ENCODE data around the gene KCTD17.
"Not testable (repeated sequence)": the region's sequence is repeated elsewhere in the genome, so short reads cannot be mapped to it uniquely, and the experiment has no call there.

Gene KCTD17

DNA sequence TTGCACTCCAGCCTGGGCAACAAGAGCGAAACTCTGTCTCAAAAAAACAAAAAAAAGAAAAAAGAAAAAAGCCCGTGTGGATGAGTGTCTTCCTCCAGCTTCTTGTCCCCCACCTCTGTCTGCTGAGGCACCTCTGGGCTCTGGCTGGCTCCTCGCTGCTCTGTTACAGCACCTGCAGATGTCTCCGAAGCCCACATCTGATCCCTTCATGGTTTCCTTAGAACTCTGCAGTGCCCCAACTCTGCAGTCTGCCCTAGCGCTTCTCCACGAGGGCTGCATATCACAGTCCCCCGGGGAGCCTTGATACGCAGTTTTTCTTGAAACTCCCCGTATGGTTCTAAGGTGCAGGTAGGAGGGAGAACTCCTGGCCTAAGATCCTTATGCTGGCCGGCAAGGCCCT, 15.9 kb downstream of the KCTD17 start:
- Histone ChIP-seq H3K4me1 (ENCODE audit: control insufficient read depth in 1 of 2, insufficient read depth in 2 of 2, low read length in 2 of 2) (peaks cover 8 to 11% of the 10 kb centered on the region in 2 donors), H3K4me3 (ENCODE audit: low read depth in 1 of 2, low read length in 2 of 2) (no peak overlapping the region), H3K27me3 (ENCODE audit: control insufficient read depth in 1 of 2, insufficient read depth in 2 of 2, low read length in 2 of 2) (peaks cover 13 to 14% of the 10 kb centered on the region in 2 donors), H3K36me3 (ENCODE audit: control insufficient read depth in 1 of 2, insufficient read depth in 2 of 2, low read length in 2 of 2) (no peaks in the 10 kb centered on the region), H3K9ac (ENCODE audit: low read depth in 1 of 2, low read length in 2 of 2) (no peak overlapping the region), H3K9me3 (ENCODE audit: control insufficient read depth in 1 of 2, low read length in 2 of 2) (no peaks in the 10 kb centered on the region), H3K27ac (ENCODE audit: low read depth, low read length) (no peak overlapping the region)

DNA sequence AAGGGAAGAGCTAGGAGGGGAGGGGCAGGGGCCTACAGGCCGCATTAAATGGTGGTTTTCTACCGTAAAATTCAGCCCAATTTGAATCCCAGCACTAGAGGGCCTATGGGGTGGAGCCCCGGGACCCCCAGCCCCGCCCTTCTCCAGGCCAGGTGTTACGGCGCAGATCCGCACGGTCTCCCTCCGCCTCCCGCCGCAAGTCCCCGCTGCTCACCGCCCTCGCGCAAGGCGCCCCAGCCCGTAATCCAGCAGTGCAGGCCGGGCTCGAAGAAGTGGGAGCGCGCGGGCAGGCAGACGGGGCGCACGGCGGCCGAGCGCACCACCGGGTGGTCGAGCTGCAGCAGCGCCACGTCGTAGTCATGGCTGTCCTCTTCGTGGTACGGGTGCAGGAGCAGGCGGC, 17.3 kb downstream of the KCTD17 start:
- H3K27me3 ChIP-seq (ENCODE audit: control insufficient read depth in 1 of 2, insufficient read depth in 2 of 2, low read length in 2 of 2): peaks cover 13 to 14% of the 10 kb centered on the region in 2 donors

DNA sequence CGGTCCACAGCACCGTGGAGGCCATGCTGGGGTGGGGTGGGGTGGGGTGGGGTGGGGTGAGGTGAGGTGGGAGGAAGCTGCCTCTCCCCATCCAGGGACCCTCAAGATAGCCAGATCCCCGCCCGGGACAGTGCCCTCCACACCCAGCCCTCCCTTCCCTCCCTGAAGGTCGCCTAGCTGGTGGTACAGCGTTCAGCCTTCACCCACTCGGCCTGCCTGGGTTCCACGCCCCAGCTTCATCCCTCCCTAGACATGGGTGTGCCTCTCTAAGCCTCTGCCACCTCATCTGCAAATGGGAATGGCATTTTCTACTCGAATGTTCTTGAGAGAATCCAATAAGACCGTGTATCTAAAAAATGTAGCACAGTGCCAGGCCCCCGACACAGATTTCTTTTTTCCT, 17.8 kb downstream of the KCTD17 start:
- Histone ChIP-seq H3K36me3 (ENCODE audit: control insufficient read depth in 1 of 2, insufficient read depth in 2 of 2, low read length in 2 of 2) (no peaks in the 10 kb centered on the region), H3K9ac (ENCODE audit: low read depth in 1 of 2, low read length in 2 of 2) (no peak overlapping the region), H3K27ac (ENCODE audit: low read depth, low read length) (no peak overlapping the region), H3K9me3 (ENCODE audit: control insufficient read depth in 1 of 2, low read length in 2 of 2) (no peaks in the 10 kb centered on the region), H3K4me3 (ENCODE audit: low read depth in 1 of 2, low read length in 2 of 2) (no peak overlapping the region), H3K27me3 (ENCODE audit: control insufficient read depth in 1 of 2, insufficient read depth in 2 of 2, low read length in 2 of 2) (peaks cover 13 to 15% of the 10 kb centered on the region in 2 donors), H3K4me1 (ENCODE audit: control insufficient read depth in 1 of 2, insufficient read depth in 2 of 2, low read length in 2 of 2) (peaks cover 0 to 3% of the 10 kb centered on the region in 2 donors)

More for the DNA sequence above, 17.3 kb downstream of the KCTD17 start:
- Histone ChIP-seq H3K4me1 (ENCODE audit: control insufficient read depth in 1 of 2, insufficient read depth in 2 of 2, low read length in 2 of 2) (peaks cover 0 to 3% of the 10 kb centered on the region in 2 donors), H3K27ac (ENCODE audit: low read depth, low read length) (no peak overlapping the region), H3K4me3 (ENCODE audit: low read depth in 1 of 2, low read length in 2 of 2) (no peak overlapping the region), H3K36me3 (ENCODE audit: control insufficient read depth in 1 of 2, insufficient read depth in 2 of 2, low read length in 2 of 2) (no peaks in the 10 kb centered on the region), H3K9ac (ENCODE audit: low read depth in 1 of 2, low read length in 2 of 2) (no peak overlapping the region), H3K9me3 (ENCODE audit: control insufficient read depth in 1 of 2, low read length in 2 of 2) (no peaks in the 10 kb centered on the region)

DNA sequence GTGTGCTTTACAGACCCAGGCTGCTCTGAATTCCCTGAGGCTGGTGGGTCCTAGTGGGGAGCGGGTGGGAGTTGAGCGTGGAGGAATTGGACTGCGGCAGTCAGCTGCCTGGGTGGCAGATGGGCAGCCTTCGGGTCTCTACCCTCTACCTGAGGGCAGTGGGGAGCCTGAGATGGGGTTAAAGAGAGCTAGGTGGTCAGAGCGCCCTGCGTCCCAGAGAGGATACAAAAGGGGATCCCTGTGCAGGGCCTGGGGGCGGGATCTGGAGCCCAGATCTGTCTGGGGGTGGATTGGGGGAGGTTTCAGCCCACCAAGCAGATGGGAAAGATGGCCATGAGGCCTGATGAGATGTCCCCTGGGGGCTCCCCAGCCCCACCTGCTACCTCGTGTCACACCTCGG, 18.2 kb downstream of the KCTD17 start:
- H3K36me3 ChIP-seq (ENCODE audit: control insufficient read depth in 1 of 2, insufficient read depth in 2 of 2, low read length in 2 of 2): no peaks in the 10 kb centered on the region
- no peaks in the 10 kb centered on the region for H3K9me3 ChIP-seq (ENCODE audit: control insufficient read depth in 1 of 2, low read length in 2 of 2)
- H3K9ac ChIP-seq (ENCODE audit: low read depth in 1 of 2, low read length in 2 of 2): no peak overlapping the region
- peaks cover 0 to 3% of the 10 kb centered on the region in 2 donors for H3K4me1 ChIP-seq (ENCODE audit: control insufficient read depth in 1 of 2, insufficient read depth in 2 of 2, low read length in 2 of 2)
- H3K4me3 ChIP-seq (ENCODE audit: low read depth in 1 of 2, low read length in 2 of 2): no peak overlapping the region
- H3K27ac ChIP-seq (ENCODE audit: low read depth, low read length): no peak overlapping the region
- peaks cover 13 to 19% of the 10 kb centered on the region in 2 donors for H3K27me3 ChIP-seq (ENCODE audit: control insufficient read depth in 1 of 2, insufficient read depth in 2 of 2, low read length in 2 of 2)

DNA sequence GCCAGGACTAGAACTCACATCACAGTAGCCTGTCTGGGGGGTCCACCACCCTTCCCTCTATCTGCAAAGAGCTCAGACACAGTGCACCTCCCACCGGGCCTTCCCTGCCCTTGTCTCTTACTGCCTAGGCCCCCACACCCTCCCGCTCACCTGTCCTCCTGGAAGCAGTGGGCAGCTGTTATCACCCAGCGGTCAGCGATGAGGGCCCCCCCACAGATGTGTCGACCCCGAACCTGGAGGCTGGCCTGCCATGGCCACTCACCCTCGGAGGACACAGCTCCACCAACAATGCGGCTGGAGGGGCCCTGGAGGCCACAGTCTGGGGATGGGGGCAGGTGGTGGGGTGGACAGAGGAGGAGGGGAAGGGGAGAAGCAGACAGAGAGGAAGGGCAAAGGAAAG, 18.8 kb downstream of the KCTD17 start:
- peaks cover 13 to 25% of the 10 kb centered on the region in 2 donors for H3K27me3 ChIP-seq (ENCODE audit: control insufficient read depth in 1 of 2, insufficient read depth in 2 of 2, low read length in 2 of 2)
- no peak overlapping the region for H3K27ac ChIP-seq (ENCODE audit: low read depth, low read length)
- H3K4me1 ChIP-seq (ENCODE audit: control insufficient read depth in 1 of 2, insufficient read depth in 2 of 2, low read length in 2 of 2): peaks cover 0 to 3% of the 10 kb centered on the region in 2 donors
- H3K4me3 ChIP-seq (ENCODE audit: low read depth in 1 of 2, low read length in 2 of 2): no peak overlapping the region
- no peaks in the 10 kb centered on the region for H3K9me3 ChIP-seq (ENCODE audit: control insufficient read depth in 1 of 2, low read length in 2 of 2)
- no peaks in the 10 kb centered on the region for H3K36me3 ChIP-seq (ENCODE audit: control insufficient read depth in 1 of 2, insufficient read depth in 2 of 2, low read length in 2 of 2)
- no peak overlapping the region for H3K9ac ChIP-seq (ENCODE audit: low read depth in 1 of 2, low read length in 2 of 2)

DNA sequence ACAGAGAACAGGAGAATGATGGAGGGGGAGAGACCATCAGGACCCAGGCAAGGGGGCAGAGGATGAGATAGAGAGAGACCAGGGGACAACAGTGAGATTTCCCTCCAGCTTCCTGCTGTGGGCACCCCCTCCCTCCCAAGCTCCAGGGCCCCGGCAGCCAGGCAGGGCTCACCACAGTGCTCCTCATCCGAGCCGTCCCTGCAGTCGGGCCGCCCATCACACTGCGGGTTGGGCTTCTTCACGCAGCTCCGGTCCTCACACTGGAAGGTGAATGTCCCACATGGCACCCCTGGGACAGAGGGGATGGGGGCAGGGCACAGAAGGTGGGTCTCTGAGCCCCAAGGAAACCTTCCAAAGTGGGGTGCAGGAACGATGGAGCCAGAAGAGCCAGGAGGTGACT, 19.2 kb downstream of the KCTD17 start:
- H3K4me1 ChIP-seq (ENCODE audit: control insufficient read depth in 1 of 2, insufficient read depth in 2 of 2, low read length in 2 of 2): peaks cover 0 to 3% of the 10 kb centered on the region in 2 donors
- no peak overlapping the region for H3K27ac ChIP-seq (ENCODE audit: low read depth, low read length)
- H3K9ac ChIP-seq (ENCODE audit: low read depth in 1 of 2, low read length in 2 of 2): no peak overlapping the region
- no peak overlapping the region for H3K4me3 ChIP-seq (ENCODE audit: low read depth in 1 of 2, low read length in 2 of 2)
- no peaks in the 10 kb centered on the region for H3K9me3 ChIP-seq (ENCODE audit: control insufficient read depth in 1 of 2, low read length in 2 of 2)
- no peaks in the 10 kb centered on the region for H3K36me3 ChIP-seq (ENCODE audit: control insufficient read depth in 1 of 2, insufficient read depth in 2 of 2, low read length in 2 of 2)
- peaks cover 13 to 25% of the 10 kb centered on the region in 2 donors for H3K27me3 ChIP-seq (ENCODE audit: control insufficient read depth in 1 of 2, insufficient read depth in 2 of 2, low read length in 2 of 2)

DNA sequence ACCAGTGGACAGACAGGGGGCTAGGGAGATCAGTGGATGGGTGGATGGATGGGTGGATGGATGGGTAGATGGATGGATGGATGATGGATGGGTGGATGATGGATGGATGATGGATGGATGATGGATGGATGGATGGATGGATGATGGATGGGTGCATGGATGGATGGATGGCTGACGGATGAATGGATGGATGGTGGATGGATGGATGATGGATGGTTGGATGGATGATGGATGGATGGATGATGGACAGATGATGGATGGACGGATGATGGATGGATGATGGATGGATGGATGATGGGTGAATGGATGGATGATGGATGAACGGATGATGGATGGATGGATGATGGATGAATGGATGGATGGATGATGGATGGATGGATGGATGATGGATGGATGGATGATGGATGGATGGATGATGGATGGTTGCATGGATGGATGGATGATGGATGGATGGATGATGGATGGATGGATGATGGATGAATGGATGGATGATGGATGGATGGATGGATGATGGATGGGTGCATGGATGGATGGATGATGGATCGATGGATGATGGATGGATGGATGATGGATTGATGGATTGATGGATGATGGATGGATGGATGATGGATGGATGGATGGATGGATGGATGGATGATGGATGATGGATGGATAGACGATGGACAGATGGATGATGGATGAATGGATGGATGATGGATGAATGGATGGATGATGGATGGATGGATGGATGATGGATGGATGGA, 20.5 kb downstream of the KCTD17 start:
- H3K36me3 ChIP-seq (ENCODE audit: control insufficient read depth in 1 of 2, insufficient read depth in 2 of 2, low read length in 2 of 2); H3K4me3 ChIP-seq (ENCODE audit: low read depth in 1 of 2, low read length in 2 of 2); H3K9me3 ChIP-seq (ENCODE audit: control insufficient read depth in 1 of 2, low read length in 2 of 2); H3K27ac ChIP-seq (ENCODE audit: low read depth, low read length); H3K4me1 ChIP-seq (ENCODE audit: control insufficient read depth in 1 of 2, insufficient read depth in 2 of 2, low read length in 2 of 2); H3K9ac ChIP-seq (ENCODE audit: low read depth in 1 of 2, low read length in 2 of 2): not testable (repeated sequence)
- H3K27me3 ChIP-seq (ENCODE audit: control insufficient read depth in 1 of 2, insufficient read depth in 2 of 2, low read length in 2 of 2): peaks cover 13 to 27% of the 10 kb centered on the region in 2 donors

DNA sequence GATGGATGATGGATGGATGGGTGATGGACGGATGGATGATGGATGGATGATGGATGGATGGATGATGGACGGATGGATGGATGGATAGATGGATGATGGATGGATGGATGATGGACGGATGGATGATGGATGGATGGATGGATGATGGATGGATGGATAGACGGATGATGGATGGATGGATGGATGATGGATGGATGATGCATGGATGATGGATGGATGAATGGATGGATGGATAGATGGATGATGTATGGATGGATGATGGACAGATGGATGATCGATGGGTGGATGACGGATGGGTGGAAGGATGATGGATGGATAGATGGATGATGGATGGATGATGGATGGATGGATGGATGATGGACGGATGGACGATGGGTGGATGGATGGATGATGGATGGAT, 21.1 kb downstream of the KCTD17 start:
- Histone ChIP-seq H3K36me3 (ENCODE audit: control insufficient read depth in 1 of 2, insufficient read depth in 2 of 2, low read length in 2 of 2) (no peaks in the 10 kb centered on the region), H3K9me3 (ENCODE audit: control insufficient read depth in 1 of 2, low read length in 2 of 2) (no peaks in the 10 kb centered on the region), H3K4me1 (ENCODE audit: control insufficient read depth in 1 of 2, insufficient read depth in 2 of 2, low read length in 2 of 2) (peaks cover 0 to 3% of the 10 kb centered on the region in 2 donors), H3K27me3 (ENCODE audit: control insufficient read depth in 1 of 2, insufficient read depth in 2 of 2, low read length in 2 of 2) (peaks cover 13 to 30% of the 10 kb centered on the region in 2 donors), H3K4me3 (ENCODE audit: low read depth in 1 of 2, low read length in 2 of 2) (no peak overlapping the region), H3K9ac (ENCODE audit: low read depth in 1 of 2, low read length in 2 of 2) (no peak overlapping the region), H3K27ac (ENCODE audit: low read depth, low read length) (no peak overlapping the region)

DNA sequence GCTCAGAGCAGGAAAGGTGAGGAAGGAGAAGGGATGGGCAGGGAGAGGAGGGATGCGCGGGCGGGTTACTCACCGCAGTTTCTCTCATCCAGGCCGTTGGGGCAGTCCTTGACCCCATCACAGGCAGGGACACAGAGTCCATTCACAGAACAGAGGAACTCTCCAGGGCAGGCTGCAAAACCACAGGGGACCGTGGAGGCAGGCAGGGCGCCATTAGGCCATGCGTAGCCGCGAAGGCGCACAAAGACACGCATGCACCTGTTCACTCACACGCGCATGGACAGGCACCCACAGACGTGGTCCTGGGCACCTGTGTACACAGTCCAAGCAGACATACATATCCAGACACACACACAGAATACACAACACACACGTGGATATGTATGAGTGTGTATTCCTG, 23.0 kb downstream of the KCTD17 start:
- H3K9me3 ChIP-seq (ENCODE audit: control insufficient read depth in 1 of 2, low read length in 2 of 2): no peaks in the 10 kb centered on the region
- H3K4me1 ChIP-seq (ENCODE audit: control insufficient read depth in 1 of 2, insufficient read depth in 2 of 2, low read length in 2 of 2): peaks cover 0 to 5% of the 10 kb centered on the region in 2 donors

DNA sequence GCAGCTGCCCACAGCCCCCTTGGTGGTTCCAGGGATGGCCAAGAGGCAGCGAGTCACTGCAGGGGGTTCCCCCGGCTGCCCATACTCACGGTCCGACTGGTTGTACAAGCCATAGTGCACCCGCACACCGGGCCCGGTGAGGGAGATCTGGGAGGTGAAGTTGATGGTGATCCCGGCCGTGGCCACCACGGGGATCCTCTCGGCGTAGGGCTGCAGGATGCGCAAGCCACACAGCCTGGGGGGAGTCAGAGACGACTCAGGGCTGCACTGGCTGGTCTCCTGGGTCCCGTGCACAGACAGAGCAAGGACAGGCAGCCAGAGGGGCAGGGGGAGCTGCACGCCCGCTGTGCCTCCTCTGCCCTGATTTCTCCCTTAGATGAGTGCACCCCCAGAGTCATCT, 23.5 kb downstream of the KCTD17 start:
- no peak overlapping the region for H3K9ac ChIP-seq (ENCODE audit: low read depth in 1 of 2, low read length in 2 of 2)
- H3K27ac ChIP-seq (ENCODE audit: low read depth, low read length): no peak overlapping the region
- peaks cover 0 to 9% of the 10 kb centered on the region in 2 donors for H3K4me1 ChIP-seq (ENCODE audit: control insufficient read depth in 1 of 2, insufficient read depth in 2 of 2, low read length in 2 of 2)
- H3K27me3 ChIP-seq (ENCODE audit: control insufficient read depth in 1 of 2, insufficient read depth in 2 of 2, low read length in 2 of 2): peaks cover 0 to 20% of the 10 kb centered on the region in 2 donors
- no peaks in the 10 kb centered on the region for H3K36me3 ChIP-seq (ENCODE audit: control insufficient read depth in 1 of 2, insufficient read depth in 2 of 2, low read length in 2 of 2)
- no peak overlapping the region for H3K4me3 ChIP-seq (ENCODE audit: low read depth in 1 of 2, low read length in 2 of 2)
- H3K9me3 ChIP-seq (ENCODE audit: control insufficient read depth in 1 of 2, low read length in 2 of 2): no peaks in the 10 kb centered on the region

More for the DNA sequence above, 23.0 kb downstream of the KCTD17 start:
- H3K27me3 ChIP-seq (ENCODE audit: control insufficient read depth in 1 of 2, insufficient read depth in 2 of 2, low read length in 2 of 2): peaks cover 0 to 24% of the 10 kb centered on the region in 2 donors
- H3K4me3 ChIP-seq (ENCODE audit: low read depth in 1 of 2, low read length in 2 of 2): no peak overlapping the region
- H3K27ac ChIP-seq (ENCODE audit: low read depth, low read length): no peak overlapping the region
- H3K9ac ChIP-seq (ENCODE audit: low read depth in 1 of 2, low read length in 2 of 2): no peak overlapping the region
- no peaks in the 10 kb centered on the region for H3K36me3 ChIP-seq (ENCODE audit: control insufficient read depth in 1 of 2, insufficient read depth in 2 of 2, low read length in 2 of 2)
